Mesothelial cell of epicardium (in vitro differentiated cells): ENCODE data around the gene TBC1D22A. TPM values are rescaled to one million over a fixed set of nuclear protein-coding genes. Genes with fewer than 3 reads are reported as not detected.

ENCODE experiments used
- DNase-seq, 2 experiments: peaks; one replicate each; pipeline ENCODE4 v3.0.0; 2021; ENCODE audit warnings: low spot score in 2 of 2; ENCODE audit not compliant: unreplicated experiment in 2 of 2
- H3K27ac Mint-ChIP-seq: 2 replicates; pipeline ENCODE4 v1.8.0; 2021; ENCODE audit warnings: mixed read lengths
- H3K27me3 Mint-ChIP-seq: 2 replicates; pipeline ENCODE4 v1.8.0; 2021; ENCODE audit warnings: low read depth, mixed read lengths
- H3K36me3 Mint-ChIP-seq: 2 replicates; pipeline ENCODE4 v1.8.0; 2021; ENCODE audit warnings: mixed read lengths
- H3K4me1 Mint-ChIP-seq: 2 replicates; pipeline ENCODE4 v1.8.0; 2021; ENCODE audit warnings: mixed read lengths
- H3K4me3 Mint-ChIP-seq: 2 replicates; pipeline ENCODE4 v1.8.0; 2021; ENCODE audit warnings: mild to moderate bottlenecking, moderate library complexity, mixed read lengths
- H3K9me3 Mint-ChIP-seq: 2 replicates; pipeline ENCODE4 v1.8.0; 2021; ENCODE audit warnings: mixed read lengths
- total RNA-seq: library from RNA; stranded (reverse); gene quantifications from 3 replicates; pipeline ENCODE4 v1.2.1, GENCODE V29; 2021
- TF ChIP-seq, protein P1 (sequence below): fragments of 200-600 bp; sonication (generic); IDR thresholded peaks from one replicate; pipeline ENCODE4 v1.5.0; 2021; ENCODE audit warnings: antibody characterized with exemption; ENCODE audit not compliant: unreplicated experiment

Gene TBC1D22A
- total RNA-seq, 1 donor from 2014 or later, result 26.6 TPM

DNA sequence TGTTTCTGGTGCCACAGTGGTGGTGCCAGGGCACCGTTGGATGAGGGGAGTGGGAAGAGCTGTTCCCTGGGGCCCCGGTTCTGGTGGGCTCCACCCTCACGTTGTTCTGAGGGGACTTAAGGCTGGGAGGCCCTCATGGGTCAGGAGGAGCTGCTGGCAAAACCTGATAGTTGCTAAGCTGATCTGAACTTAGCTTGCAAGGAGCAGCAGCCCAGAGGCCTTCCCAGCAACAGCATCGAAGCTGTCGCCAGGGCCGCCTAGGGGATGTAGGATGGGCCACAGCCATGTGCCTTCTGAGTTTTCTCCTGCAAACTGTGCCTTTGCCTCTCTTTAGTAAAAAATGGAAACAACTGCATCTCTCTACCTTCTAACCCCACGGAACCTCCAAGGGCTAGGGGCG lies 240.2 kb downstream of the TBC1D22A start:
- Mint-ChIP-seq H3K27ac (no peak overlapping the region), H3K4me3 (no peak overlapping the region), H3K36me3 (peaks cover 10% of the 10 kb centered on the region), H3K27me3 (no peaks in the 10 kb centered on the region), H3K9me3 (no peaks in the 10 kb centered on the region), H3K4me1 (no peaks in the 10 kb centered on the region)
- DNase-seq, result no peak
- TF ChIP-seq, protein P1, sequence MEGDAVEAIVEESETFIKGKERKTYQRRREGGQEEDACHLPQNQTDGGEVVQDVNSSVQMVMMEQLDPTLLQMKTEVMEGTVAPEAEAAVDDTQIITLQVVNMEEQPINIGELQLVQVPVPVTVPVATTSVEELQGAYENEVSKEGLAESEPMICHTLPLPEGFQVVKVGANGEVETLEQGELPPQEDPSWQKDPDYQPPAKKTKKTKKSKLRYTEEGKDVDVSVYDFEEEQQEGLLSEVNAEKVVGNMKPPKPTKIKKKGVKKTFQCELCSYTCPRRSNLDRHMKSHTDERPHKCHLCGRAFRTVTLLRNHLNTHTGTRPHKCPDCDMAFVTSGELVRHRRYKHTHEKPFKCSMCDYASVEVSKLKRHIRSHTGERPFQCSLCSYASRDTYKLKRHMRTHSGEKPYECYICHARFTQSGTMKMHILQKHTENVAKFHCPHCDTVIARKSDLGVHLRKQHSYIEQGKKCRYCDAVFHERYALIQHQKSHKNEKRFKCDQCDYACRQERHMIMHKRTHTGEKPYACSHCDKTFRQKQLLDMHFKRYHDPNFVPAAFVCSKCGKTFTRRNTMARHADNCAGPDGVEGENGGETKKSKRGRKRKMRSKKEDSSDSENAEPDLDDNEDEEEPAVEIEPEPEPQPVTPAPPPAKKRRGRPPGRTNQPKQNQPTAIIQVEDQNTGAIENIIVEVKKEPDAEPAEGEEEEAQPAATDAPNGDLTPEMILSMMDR, result no peak

DNA sequence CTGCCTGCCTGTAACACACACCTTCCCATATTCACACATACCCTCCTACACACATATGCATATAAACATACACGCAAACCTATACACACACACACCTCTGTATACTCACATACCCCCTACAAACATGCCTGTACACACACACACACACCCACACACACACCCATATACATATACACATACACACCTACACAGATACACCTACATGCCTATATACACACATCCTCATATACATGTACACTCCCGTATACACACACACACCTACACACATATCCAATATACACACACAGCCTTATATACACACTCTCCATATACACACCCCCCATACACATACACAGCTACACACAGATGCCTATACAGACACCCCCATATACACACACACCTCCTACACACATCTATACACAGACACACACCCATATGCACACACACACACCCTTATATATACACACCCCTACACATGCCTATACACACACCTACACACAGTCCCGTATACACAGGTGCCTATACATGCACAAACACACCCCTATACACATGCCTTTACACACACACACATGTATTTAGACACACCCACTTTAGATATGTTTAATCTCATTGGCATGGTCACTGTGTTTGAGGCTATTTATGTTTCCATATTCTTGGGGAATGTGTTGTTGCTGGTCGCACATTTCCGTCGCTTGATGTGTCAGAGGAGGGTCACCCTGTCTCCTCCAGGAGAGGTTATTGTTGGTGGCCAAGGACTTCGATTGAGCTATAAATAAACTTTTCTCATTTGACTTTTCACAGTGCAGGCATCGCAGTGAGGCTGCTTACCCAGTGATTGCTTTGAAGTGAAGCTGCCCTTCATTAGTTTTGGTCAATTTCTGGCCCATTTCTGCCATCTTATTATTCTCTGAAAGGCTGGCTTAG lies 243.3 kb downstream of the TBC1D22A start:
- H3K4me3 Mint-ChIP-seq, result no peak overlapping the region
- no peaks in the 10 kb centered on the region for H3K4me1 Mint-ChIP-seq
- no peak overlapping the region for H3K27ac Mint-ChIP-seq
- TF ChIP-seq, protein P1, result no peak
- no peak for DNase-seq
- no peaks in the 10 kb centered on the region for H3K27me3 Mint-ChIP-seq
- H3K9me3 Mint-ChIP-seq, result no peaks in the 10 kb centered on the region
- peaks cover 3% of the 10 kb centered on the region for H3K36me3 Mint-ChIP-seq

DNA sequence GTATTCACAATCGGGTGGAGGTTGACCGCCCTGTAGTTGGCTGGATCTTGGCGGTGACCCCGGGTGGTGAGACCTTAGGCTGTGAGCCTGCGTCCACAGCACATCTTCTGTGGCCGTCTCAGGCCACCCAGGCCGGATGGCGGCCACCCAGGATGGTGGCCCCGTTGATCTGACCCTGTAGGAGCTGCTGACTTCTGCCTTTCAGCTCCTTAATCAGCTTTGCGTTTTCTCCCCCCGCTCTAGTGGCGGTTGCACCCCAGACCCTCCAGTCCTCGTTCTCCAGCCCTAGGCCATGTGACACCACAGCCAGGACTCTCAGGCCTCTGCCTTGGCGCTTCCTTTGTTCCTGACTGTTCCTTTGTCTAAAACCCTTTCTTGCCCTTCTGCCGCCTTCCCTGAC lies 244.0 kb downstream of the TBC1D22A start:
- H3K9me3 Mint-ChIP-seq, result no peaks in the 10 kb centered on the region
- no peaks in the 10 kb centered on the region for H3K4me1 Mint-ChIP-seq
- no peak overlapping the region for H3K4me3 Mint-ChIP-seq
- TF ChIP-seq, protein P1, result no peak
- no peak overlapping the region for H3K27ac Mint-ChIP-seq
- no peak for DNase-seq
- no peaks in the 10 kb centered on the region for H3K27me3 Mint-ChIP-seq
- H3K36me3 Mint-ChIP-seq, result peaks cover 3% of the 10 kb centered on the region

DNA sequence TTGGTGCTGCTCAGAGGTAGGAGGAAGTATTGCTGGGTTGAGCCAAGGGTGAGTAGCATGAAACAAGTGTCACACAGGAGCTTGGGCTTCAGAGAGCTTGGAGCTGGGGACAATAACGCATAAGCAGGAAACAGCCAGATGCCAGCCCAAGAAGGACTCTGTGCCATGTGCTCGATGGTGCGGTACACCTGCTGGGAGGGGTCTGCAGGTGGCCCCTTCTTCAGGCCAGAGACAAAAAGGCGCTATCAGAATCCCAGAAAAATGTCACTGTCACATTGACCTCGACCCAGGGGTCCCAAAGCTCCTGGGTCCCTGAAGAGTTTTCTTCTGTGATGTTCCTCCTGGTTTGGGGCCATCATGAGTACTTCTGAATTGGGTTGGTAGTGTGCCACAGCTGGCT lies 244.4 kb downstream of the TBC1D22A start:
- H3K4me3 Mint-ChIP-seq, result no peak overlapping the region
- H3K36me3 Mint-ChIP-seq, result peaks cover 3% of the 10 kb centered on the region
- H3K4me1 Mint-ChIP-seq, result no peaks in the 10 kb centered on the region
- no peak for DNase-seq
- no peaks in the 10 kb centered on the region for H3K9me3 Mint-ChIP-seq
- H3K27ac Mint-ChIP-seq, result no peak overlapping the region
- TF ChIP-seq, protein P1, result no peak
- no peaks in the 10 kb centered on the region for H3K27me3 Mint-ChIP-seq

DNA sequence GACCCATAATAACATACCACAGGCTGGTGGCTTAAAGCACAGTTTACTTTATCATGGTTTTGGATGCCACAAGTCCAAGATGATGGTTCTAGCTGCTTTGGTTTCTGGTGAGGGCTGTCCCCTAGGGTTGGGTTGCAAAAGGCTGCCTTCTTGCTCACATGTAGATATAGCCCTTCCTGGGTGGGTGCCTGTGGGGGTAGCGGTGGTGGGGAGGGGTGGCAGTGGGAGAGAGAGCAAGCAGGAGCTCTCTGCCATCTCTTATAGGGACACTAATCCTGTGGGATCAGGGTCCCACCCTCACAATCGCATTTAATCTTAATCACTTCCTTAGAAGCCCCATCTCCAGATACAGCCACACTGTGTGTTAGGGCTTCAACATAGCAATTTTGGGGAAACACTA lies 245.0 kb downstream of the TBC1D22A start:
- no peaks in the 10 kb centered on the region for H3K27me3 Mint-ChIP-seq
- H3K36me3 Mint-ChIP-seq, result peaks cover 3% of the 10 kb centered on the region
- H3K27ac Mint-ChIP-seq, result no peak overlapping the region
- H3K4me1 Mint-ChIP-seq, result no peaks in the 10 kb centered on the region
- TF ChIP-seq, protein P1, result no peak
- DNase-seq, result no peak
- no peak overlapping the region for H3K4me3 Mint-ChIP-seq
- no peaks in the 10 kb centered on the region for H3K9me3 Mint-ChIP-seq
